Spinal cord (tissue), 10 donors: Measurements from ENCODE around the gene EPHB2. TPM values are rescaled to one million over a fixed set of nuclear protein-coding genes. Genes with fewer than 3 reads are reported as not detected.

Source experiments
- DNase-seq, 6 donors: peaks; one replicate each; pipeline versions ENCODE4 v3.0.0 to v3.0.0-alpha.2; 2013 to 2015; ENCODE audit warnings: low spot score in 6 of 6, low read depth in 4 of 6
- H3K27ac ChIP-seq: one replicate; pipeline ENCODE4 v1.5.1; 2013; ENCODE audit warnings: low read depth, low read length, control low read depth
- H3K27me3 ChIP-seq: one replicate; pipeline ENCODE4 v1.6.1; 2013; ENCODE audit warnings: low read length; ENCODE audit not compliant: control insufficient read depth, insufficient read depth
- H3K36me3 ChIP-seq: one replicate; pipeline ENCODE4 v1.6.1; 2013; ENCODE audit warnings: low read length; ENCODE audit not compliant: control insufficient read depth, insufficient read depth
- H3K4me1 ChIP-seq: one replicate; pipeline ENCODE4 v1.6.1; 2013; ENCODE audit warnings: low read length; ENCODE audit not compliant: control insufficient read depth, insufficient read depth
- H3K4me3 ChIP-seq: one replicate; pipeline ENCODE4 v1.5.1; 2013; ENCODE audit warnings: low read depth, low read length, control low read depth
- H3K9me3 ChIP-seq: one replicate; pipeline ENCODE4 v1.6.1; 2013; ENCODE audit warnings: low read length; ENCODE audit not compliant: control insufficient read depth, insufficient read depth
- WGBS: methylation state at CpG from one replicate; pipeline ENCODE4 v1.1.5; 2013; ENCODE audit warnings: missing lambda C conversion rate; ENCODE audit not compliant: insufficient coverage; 5-methylcytosine and 5-hydroxymethylcytosine counted together
- polyA plus RNA-seq, 2 donors: library from polyadenylated mRNA; unstranded; fragments of 120-200 nt; gene quantifications; one replicate each; pipeline ENCODE4 v1.2.1, GENCODE V29; 2013; ENCODE audit not compliant: insufficient read length in 2 of 2
- total RNA-seq, 2 donors: library from RNA; depleted of rRNA in 1 of 2; stranded (reverse); fragments of 120-200 nt in 1 of 2; fragments of >200 nt in 1 of 2; gene quantifications; one replicate each; pipeline versions ENCODE4 v1.2.3 to v1.2.4, GENCODE V29; 2013 to 2014
- donor health status: healthy.

EPHB2 gene
- total and polyA plus RNA-seq, 4 donors, result 22.2 to 44.4 (median 33.3) TPM

DNA sequence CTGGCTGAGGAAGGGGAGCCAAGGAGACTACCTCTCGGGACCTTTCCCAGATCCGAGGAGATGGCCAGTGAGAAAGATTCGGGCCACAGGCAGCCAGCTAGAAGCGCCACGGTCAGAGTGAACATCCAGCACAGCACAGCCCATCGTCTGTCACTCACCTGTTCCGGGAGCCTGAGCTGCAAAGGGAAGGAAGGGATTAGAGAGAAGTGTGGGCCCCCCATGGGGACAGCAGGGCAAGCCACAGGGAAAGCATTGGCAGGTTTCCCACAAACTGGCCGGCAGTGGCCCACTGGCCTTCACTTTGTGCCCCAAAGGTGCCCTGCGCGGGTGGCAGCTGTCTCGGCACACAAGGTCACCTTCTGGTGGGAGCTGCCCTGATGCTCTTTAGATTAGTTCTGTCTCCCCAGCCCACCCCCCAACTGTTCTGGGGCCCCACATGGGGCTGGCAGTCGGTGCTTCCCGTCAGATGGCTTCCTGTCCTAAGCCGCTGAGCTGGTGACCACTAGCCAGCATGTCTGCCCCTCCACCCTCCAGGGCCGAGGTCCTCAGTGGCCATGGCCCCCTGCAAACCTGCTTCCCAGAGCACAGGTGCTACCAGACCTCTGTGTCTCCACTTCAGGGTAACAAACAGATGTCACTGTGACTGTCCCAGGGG is 205.3 kb downstream of the EPHB2 start:
- Histone ChIP-seq H3K27ac (no peak overlapping the region), H3K9me3 (no peaks in the 10 kb centered on the region), H3K4me3 (no peak overlapping the region), H3K27me3 (no peaks in the 10 kb centered on the region), H3K4me1 (peaks cover 40% of the 10 kb centered on the region), H3K36me3 (peaks cover 46% of the 10 kb centered on the region)
- no peak for DNase-seq
- 76% methylated on average over 15 of the region's 15 CpGs for WGBS

DNA sequence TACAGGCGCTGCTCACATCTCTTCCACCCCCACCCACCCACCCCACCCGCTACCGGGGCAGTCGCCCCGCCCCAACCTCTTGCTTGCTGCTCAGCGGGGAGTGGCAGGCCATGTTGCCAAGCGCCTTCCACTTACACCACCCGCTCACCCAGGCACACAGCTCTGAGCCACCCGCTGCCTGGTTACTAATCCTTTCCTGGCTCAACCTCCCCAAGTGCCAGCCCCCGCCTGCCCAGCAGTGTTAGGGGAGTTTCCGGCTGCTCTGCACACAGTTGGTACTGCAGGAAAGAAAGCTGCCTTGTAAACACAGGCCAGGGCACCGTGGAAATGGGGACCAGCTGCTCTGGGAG is 205.8 kb downstream of the EPHB2 start:
- Histone ChIP-seq H3K4me1 (peaks cover 40% of the 10 kb centered on the region), H3K36me3 (peaks cover 41% of the 10 kb centered on the region), H3K9me3 (no peaks in the 10 kb centered on the region), H3K4me3 (no peak overlapping the region), H3K27ac (no peak overlapping the region), H3K27me3 (no peaks in the 10 kb centered on the region)
- DNase-seq, result peak in 1 of 6 donors; percentile 57
- WGBS, result 84% methylated on average over 6 of the region's 12 CpGs

DNA sequence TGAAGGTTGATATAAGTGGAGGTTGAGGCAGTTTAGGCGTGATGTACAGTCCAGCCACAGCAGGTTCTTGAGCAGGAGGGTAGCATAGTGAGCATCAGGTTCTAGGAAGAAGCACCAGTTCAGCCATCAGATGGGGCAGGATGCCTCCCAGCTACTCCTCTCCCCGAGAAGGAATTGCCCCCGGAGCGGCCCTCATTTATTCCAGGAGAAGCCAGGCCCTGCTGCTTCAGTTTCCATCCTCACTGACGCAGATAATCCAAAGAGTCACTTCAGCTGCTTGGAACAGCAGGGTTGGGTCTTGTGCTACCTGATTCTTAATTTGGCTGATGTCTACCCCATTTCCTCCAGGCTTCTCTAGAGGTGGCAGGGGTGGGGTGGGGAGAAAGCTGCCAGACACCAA is 207.3 kb downstream of the EPHB2 start:
- H3K4me3 ChIP-seq, result no peak overlapping the region
- no peaks in the 10 kb centered on the region for H3K9me3 ChIP-seq
- peaks cover 37% of the 10 kb centered on the region for H3K4me1 ChIP-seq
- WGBS, result 96% methylated on average over 5 of the region's 5 CpGs
- no peak overlapping the region for H3K27ac ChIP-seq
- no peaks in the 10 kb centered on the region for H3K27me3 ChIP-seq
- DNase-seq, result no peak
- peaks cover 26% of the 10 kb centered on the region for H3K36me3 ChIP-seq

DNA sequence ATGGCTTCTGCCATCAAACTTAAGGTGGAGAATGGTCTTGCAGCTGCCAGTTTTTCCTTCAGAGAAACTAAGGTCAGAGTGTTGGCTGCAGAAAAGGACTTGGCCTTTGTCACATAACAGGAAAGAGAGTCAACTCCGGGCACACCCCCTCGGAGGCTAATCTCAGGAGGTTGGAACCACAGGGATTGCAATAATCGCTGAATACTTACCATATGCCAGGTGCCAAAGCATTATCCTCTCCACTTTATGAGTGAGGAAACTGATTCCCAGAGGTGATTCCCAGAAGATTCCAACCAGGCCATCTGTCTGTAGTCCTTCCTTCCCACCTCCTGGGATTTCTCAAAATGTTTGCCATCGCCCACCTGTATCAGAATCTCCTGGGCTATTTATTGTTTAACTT is 208.0 kb downstream of the EPHB2 start:
- H3K36me3 ChIP-seq, result peaks cover 20% of the 10 kb centered on the region
- H3K27ac ChIP-seq, result no peak overlapping the region
- no peaks in the 10 kb centered on the region for H3K27me3 ChIP-seq
- H3K4me1 ChIP-seq, result peaks cover 31% of the 10 kb centered on the region
- no peak overlapping the region for H3K4me3 ChIP-seq
- H3K9me3 ChIP-seq, result no peaks in the 10 kb centered on the region
- WGBS, result 97% methylated on average over 4 of the region's 4 CpGs
- DNase-seq, result no peak

DNA sequence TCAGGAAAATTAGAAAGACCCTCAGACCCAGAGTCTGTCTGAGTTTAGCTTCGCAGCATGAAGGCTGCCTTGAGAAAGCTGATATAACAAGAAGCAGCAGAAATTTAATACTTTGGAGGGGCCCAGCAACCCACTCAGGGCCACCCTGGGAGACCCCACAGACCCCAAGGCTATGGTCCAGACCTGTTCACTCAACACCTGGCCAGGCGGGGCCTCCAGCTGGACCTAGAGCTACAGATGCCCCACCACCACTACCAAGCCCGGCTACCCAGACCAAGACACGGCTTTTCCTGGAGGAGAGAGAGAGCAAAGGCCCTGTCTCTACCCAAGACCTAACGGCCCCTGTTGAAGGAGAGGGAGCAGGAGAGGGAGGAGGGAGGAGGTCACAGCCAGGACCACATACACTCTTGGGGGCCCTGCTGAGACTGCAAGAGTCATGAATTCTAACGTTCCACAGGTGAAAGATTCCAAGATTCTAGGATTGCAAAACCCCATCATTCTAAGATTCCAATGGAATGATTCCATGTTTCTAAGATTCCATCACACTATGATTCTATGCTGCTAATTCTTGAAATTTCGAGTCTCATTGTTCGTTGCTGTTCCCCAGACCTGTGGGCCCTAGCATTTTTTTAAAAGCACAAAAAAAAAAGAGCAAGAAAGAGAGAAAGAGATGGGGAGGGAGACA is 208.8 kb downstream of the EPHB2 start:
- Histone ChIP-seq H3K9me3 (no peaks in the 10 kb centered on the region), H3K36me3 (peaks cover 12% of the 10 kb centered on the region), H3K4me3 (no peak overlapping the region), H3K27ac (no peak overlapping the region), H3K27me3 (no peaks in the 10 kb centered on the region), H3K4me1 (peaks cover 24% of the 10 kb centered on the region)
- WGBS, result 65% methylated on average over 3 of the region's 8 CpGs
- DNase-seq, result no peak

DNA sequence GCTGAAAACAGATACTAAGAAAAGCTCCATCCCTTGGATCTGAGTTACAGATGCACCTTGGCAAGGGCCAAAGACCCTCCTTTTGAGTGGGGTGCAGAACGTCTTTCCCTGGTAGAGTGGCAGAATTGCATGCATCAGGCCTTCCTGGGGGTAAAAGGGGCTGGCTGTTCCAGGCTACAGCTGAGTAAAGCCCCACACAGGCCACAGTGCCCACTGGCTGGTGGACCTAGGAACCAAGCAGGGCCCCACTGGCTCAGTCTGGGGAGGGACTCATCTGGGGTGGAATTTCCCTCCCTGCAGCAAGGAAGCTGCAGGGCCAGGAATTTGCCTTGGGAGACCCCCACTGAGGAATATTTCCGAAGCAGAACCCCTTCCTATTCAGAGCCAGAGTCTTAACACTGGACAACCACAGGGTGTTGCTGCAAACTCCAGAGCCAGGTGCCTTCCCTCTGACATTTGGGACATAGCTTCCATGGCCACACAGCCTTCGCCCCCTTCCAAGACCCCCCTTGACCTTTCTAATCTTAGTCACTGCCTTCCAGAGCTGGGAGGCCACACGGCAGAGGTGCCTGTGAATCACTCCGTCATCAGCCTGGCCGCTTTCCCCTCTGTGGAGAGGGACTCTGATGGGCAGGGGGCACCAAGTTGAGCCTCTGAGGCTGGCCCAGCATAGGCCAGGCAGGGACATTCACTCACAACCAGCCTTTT is 209.5 kb downstream of the EPHB2 start:
- H3K36me3 ChIP-seq, result peaks cover 8% of the 10 kb centered on the region
- DNase-seq, result no peak
- H3K4me3 ChIP-seq, result no peak overlapping the region
- H3K9me3 ChIP-seq, result no peaks in the 10 kb centered on the region
- H3K27me3 ChIP-seq, result no peaks in the 10 kb centered on the region
- H3K27ac ChIP-seq, result no peak overlapping the region
- peaks cover 19% of the 10 kb centered on the region for H3K4me1 ChIP-seq
- 80% methylated on average over 6 of the region's 6 CpGs for WGBS

DNA sequence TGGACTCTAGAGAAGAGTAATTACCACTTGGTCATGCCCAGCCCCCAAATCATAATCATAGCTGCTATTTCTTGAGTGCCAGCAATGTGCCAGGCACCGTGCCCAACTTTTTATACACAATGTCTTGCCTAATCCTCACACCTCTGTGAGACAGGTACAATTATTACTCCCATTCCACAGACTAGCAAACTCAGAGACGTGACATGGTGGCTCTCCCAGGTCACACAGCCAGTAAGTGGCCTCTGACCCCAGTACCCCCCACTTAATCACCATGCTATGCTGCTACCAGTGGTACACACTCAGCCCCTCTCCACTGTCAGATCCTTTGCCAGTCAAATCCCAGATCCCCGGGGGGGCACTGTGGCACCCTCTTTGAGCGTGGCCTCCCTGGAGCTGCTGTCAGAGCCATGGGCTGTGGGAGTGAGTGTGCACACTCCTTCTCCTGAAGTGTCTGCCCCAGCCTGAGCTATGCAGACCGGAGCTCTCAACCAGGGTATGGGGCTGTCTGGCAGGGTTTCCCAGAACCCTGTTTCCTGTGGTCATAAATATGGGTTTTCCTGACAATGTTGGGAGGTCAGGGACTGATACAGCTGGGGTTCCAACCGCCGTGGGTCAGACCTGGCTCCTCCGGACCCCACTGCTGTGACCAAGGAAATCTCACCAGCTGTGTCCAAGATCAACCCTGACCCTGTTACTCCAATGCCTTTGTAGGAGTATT is 210.3 kb downstream of the EPHB2 start:
- H3K36me3 ChIP-seq, result peaks cover 6% of the 10 kb centered on the region
- no peak for DNase-seq
- peaks cover 15% of the 10 kb centered on the region for H3K4me1 ChIP-seq
- H3K4me3 ChIP-seq, result no peak overlapping the region
- 90% methylated on average over 6 of the region's 8 CpGs for WGBS
- H3K27me3 ChIP-seq, result no peaks in the 10 kb centered on the region
- H3K9me3 ChIP-seq, result no peaks in the 10 kb centered on the region
- H3K27ac ChIP-seq, result no peak overlapping the region

DNA sequence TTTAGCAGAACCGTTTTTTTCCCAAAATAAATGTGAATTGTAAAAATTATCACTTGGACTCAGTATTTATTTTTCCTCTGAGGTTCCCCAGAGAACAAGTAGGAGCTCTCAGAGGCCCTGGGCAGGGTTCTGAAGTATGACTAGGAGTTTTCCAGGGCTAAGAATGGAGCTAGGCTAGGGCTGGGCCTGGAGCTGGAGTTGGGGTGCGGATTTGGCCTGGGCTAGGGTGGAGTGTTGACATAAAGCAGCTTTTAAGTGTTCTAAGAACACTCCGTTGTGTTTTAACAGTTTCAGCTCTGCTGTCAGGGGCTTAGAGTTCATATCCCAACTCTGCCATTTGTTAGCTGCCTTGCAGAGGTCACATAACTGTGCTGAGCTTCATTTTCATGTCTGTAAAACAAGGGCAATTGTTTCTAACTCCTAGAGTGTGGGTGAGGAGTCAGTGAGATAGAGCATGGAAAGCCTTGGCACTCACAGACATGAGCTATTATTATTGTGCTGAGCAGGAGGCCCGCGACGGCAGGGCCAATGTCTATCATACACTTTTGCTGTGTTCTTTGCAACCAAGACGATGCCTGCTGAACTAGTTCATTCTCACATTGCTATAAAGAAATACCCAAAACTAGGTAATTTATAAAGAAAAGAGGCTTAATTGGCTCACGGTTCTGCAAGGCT is 210.9 kb downstream of the EPHB2 start:
- DNase-seq, result no peak
- H3K27me3 ChIP-seq, result no peaks in the 10 kb centered on the region
- no peak overlapping the region for H3K4me3 ChIP-seq
- H3K36me3 ChIP-seq, result peaks cover 3% of the 10 kb centered on the region
- no peak overlapping the region for H3K27ac ChIP-seq
- WGBS, result 83% methylated on average over 3 of the region's 8 CpGs
- H3K9me3 ChIP-seq, result no peaks in the 10 kb centered on the region
- H3K4me1 ChIP-seq, result peaks cover 8% of the 10 kb centered on the region

DNA sequence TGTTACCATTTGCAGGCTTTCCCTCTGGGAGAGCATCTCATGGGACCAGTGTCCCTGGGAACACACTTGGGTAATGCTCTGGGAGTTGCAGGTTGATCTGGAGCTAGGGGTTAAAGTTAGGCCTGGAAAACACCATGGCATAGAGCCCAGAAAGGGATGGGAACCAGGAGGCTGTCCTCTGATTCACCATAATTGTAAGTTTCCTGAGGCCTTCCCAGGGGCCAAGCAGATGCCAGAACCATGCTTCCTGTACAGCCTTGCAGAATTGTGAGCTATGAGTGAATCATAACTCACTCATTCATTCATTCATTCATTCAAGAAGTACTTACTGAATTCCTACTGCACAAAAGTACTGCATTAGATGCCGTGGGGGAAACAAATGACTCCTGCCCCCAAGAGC is 212.0 kb downstream of the EPHB2 start:
- WGBS, result 89% methylated on average over 1 of the region's 1 CpG
- no peaks in the 10 kb centered on the region for H3K4me1 ChIP-seq
- H3K36me3 ChIP-seq, result no peaks in the 10 kb centered on the region
- no peaks in the 10 kb centered on the region for H3K9me3 ChIP-seq
- no peak overlapping the region for H3K4me3 ChIP-seq
- H3K27ac ChIP-seq, result no peak overlapping the region
- H3K27me3 ChIP-seq, result no peaks in the 10 kb centered on the region
- DNase-seq, result no peak
